ENCODE data around the gene MTCL3.

- TF ChIP-seq, protein P1, sequence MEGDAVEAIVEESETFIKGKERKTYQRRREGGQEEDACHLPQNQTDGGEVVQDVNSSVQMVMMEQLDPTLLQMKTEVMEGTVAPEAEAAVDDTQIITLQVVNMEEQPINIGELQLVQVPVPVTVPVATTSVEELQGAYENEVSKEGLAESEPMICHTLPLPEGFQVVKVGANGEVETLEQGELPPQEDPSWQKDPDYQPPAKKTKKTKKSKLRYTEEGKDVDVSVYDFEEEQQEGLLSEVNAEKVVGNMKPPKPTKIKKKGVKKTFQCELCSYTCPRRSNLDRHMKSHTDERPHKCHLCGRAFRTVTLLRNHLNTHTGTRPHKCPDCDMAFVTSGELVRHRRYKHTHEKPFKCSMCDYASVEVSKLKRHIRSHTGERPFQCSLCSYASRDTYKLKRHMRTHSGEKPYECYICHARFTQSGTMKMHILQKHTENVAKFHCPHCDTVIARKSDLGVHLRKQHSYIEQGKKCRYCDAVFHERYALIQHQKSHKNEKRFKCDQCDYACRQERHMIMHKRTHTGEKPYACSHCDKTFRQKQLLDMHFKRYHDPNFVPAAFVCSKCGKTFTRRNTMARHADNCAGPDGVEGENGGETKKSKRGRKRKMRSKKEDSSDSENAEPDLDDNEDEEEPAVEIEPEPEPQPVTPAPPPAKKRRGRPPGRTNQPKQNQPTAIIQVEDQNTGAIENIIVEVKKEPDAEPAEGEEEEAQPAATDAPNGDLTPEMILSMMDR (IDR thresholded peaks at IDR 0.05 in 8 of 11, conservative IDR thresholded peaks at IDR 0.05 in 3 of 11), result no peak
- TF ChIP-seq POLR2A (IDR thresholded peaks at IDR 0.05) (no peak), POLR2AphosphoS5 (IDR thresholded peaks at IDR 0.05) (no peak)
Measured at GRCh38 chr6:127466416-127466815, 52.7 kb downstream of the MTCL3 start.

Data from spleen (tissue), 7 donors.